Measurements from ENCODE around the gene PTGER3.

DNA sequence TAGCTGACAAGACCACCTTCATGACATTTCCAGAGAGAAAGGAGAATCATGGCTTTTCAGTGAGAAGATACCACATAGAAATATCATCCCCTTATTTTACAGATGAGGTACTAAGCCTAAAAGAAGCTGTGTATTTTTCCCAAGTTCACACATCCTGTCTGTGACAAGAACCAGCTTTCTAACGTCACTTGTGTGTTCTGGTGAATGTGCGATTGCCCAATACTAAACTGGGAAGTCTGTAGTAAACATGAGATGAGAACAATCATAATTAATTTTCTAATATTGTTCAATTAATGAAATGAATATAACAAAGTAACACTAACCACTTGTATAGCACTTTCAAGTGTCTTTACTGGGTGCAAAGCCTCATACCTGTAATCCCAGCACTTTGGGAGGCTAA is 46.0 kb downstream of the PTGER3 start:
- TF ChIP-seq, protein P1, sequence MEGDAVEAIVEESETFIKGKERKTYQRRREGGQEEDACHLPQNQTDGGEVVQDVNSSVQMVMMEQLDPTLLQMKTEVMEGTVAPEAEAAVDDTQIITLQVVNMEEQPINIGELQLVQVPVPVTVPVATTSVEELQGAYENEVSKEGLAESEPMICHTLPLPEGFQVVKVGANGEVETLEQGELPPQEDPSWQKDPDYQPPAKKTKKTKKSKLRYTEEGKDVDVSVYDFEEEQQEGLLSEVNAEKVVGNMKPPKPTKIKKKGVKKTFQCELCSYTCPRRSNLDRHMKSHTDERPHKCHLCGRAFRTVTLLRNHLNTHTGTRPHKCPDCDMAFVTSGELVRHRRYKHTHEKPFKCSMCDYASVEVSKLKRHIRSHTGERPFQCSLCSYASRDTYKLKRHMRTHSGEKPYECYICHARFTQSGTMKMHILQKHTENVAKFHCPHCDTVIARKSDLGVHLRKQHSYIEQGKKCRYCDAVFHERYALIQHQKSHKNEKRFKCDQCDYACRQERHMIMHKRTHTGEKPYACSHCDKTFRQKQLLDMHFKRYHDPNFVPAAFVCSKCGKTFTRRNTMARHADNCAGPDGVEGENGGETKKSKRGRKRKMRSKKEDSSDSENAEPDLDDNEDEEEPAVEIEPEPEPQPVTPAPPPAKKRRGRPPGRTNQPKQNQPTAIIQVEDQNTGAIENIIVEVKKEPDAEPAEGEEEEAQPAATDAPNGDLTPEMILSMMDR (IDR thresholded peaks at IDR 0.05; ENCODE audit: low read depth, low read length), result no peak
- TF ChIP-seq EZH2phosphoT487 (IDR thresholded peaks at IDR 0.05; ENCODE audit: low read depth), result no peak
